GM12878 (cell line): ENCODE results near the gene PPP2R2D. TPM values are rescaled to one million over a fixed set of nuclear protein-coding genes. Genes with fewer than 3 reads are reported as not detected.

ENCODE experiments used
- ATAC-seq: fragments of 200-7000 bp; cut with Tn5 transposase; 3 replicates; pipeline ENCODE4 v1.9.1; 2020; ENCODE audit warnings: mild to moderate bottlenecking, moderate library complexity
- BruUV-seq: library from RNA; stranded (reverse); fragments of 400-500 nt; replicated peaks from 2 replicates; lab custom pipeline; 2021; lab: Mats Ljungman, UMichigan
- CTCF ChIA-PET: fragments of 300-600 bp; sonication (Branson Sonifier 250); formaldehyde crosslinking; extraction: SDS; loops from one replicate; lab custom pipeline; 2021; ENCODE audit warnings: inconsistent platforms; lab: Yijun Ruan, JAX
- POLR2A ChIA-PET: fragments of 350-600 bp; formaldehyde crosslinking; extraction: SDS; loops from one replicate; lab custom pipeline; 2021; ENCODE audit warnings: inconsistent platforms; lab: Charles Lee
- RAD21 ChIA-PET: fragments of 300-600 bp; sonication (Branson Sonifier 250); formaldehyde crosslinking; loops from one replicate; lab custom pipeline; 2023; ENCODE audit warnings: antibody characterized with exemption; ENCODE audit not compliant: unreplicated experiment; lab: Charles Lee
- SMC1A ChIA-PET: fragments of 300-600 bp; sonication (Branson Sonifier 250); formaldehyde crosslinking; loops from one replicate; lab custom pipeline; 2023; ENCODE audit not compliant: unreplicated experiment, uncharacterized antibody; lab: Charles Lee
- DNase-seq: peaks from one replicate; pipeline ENCODE4 v3.0.0-alpha.2; 2011; ENCODE audit warnings: low read depth, low spot score
- FAIRE-seq: peaks from 3 replicates; lab custom pipeline; 2011; peaks lifted over from hg19 to GRCh38; lab: Jason Lieb, UNC
- H2AFZ ChIP-seq: 2 replicates; pipeline ENCODE4 v1.6.0; 2011; ENCODE audit warnings: low read depth, low read length, control low read depth; ENCODE audit not compliant: control insufficient read depth
- H3K27ac ChIP-seq: 2 replicates; pipeline ENCODE4 v1.5.1; 2011; ENCODE audit warnings: control low read depth; ENCODE audit not compliant: control insufficient read depth, insufficient read depth
- H3K27me3 ChIP-seq, 2 experiments: replicated peaks in 1 of 2; 2 replicates each; pipeline versions ENCODE4 v1.6.0 to v1.6.1; 2011; ENCODE audit warnings: low read length in 1 of 2; ENCODE audit not compliant: control insufficient read depth in 2 of 2, insufficient read depth in 2 of 2
- H3K36me3 ChIP-seq, 2 experiments: 2 replicates each; pipeline ENCODE4 v1.5.1; 2011; ENCODE audit warnings: low read length in 1 of 2; ENCODE audit not compliant: control insufficient read depth in 2 of 2, insufficient read depth in 2 of 2
- H3K4me1 ChIP-seq: 2 replicates; pipeline ENCODE4 v1.6.1; 2011; ENCODE audit warnings: mild to moderate bottlenecking, low read length, moderate library complexity, mixed read lengths; ENCODE audit not compliant: control insufficient read depth, insufficient read depth
- H3K4me2 ChIP-seq: 2 replicates; pipeline ENCODE4 v1.6.0; 2011; ENCODE audit warnings: control low read depth; ENCODE audit not compliant: control insufficient read depth, insufficient read depth
- H3K4me3 ChIP-seq: fragments of 200-600 bp; sonication (generic); 2 replicates; pipeline ENCODE4 v1.5.1; 2016
- H3K79me2 ChIP-seq: 2 replicates; pipeline ENCODE4 v1.6.0; 2011; ENCODE audit warnings: low read length; ENCODE audit not compliant: control insufficient read depth, insufficient read depth
- H3K9ac ChIP-seq: 2 replicates; pipeline ENCODE4 v1.8.0; 2011; ENCODE audit warnings: low read length, control low read depth, mixed read lengths; ENCODE audit not compliant: control insufficient read depth, insufficient read depth
- H3K9me3 ChIP-seq: replicated peaks from 3 replicates; pipeline ENCODE4 v1.5.1; 2011; ENCODE audit warnings: mild to moderate bottlenecking, low read length; ENCODE audit not compliant: control insufficient read depth, insufficient read depth
- H4K20me1 ChIP-seq: 2 replicates; pipeline ENCODE4 v1.6.0; 2011; ENCODE audit not compliant: control insufficient read depth, insufficient read depth
- ATF7 ChIP-seq: fragments of 450-650 bp; IDR thresholded peaks from 2 replicates; pipeline ENCODE4 v1.6.1; 2016; ENCODE audit warnings: low read depth, mild to moderate bottlenecking
- BCL11A ChIP-seq: IDR thresholded peaks from 2 replicates; pipeline ENCODE4 v1.6.1; 2011; ENCODE audit warnings: low read depth, low read length
- CHD2 ChIP-seq: IDR thresholded peaks from 2 replicates; pipeline ENCODE4 v1.6.1; 2011; ENCODE audit warnings: low read depth, low read length, improper control_type of control experiment, borderline replicate concordance
- CREM ChIP-seq: IDR thresholded peaks from 2 replicates; pipeline ENCODE4 v1.6.1; 2014; ENCODE audit warnings: antibody characterized with exemption, low read depth
- EGR1 ChIP-seq, 2 experiments: IDR thresholded peaks; 1 replicate in 1 of 2; 2 replicates in 1 of 2; pipeline ENCODE4 v1.6.1; 2011 to 2012; ENCODE audit warnings: low read depth in 2 of 2, low read length in 2 of 2, borderline replicate concordance in 1 of 2, mild to moderate bottlenecking in 1 of 2, moderate library complexity in 1 of 2
- MYB ChIP-seq: fragments of 150-350 bp; IDR thresholded peaks from 2 replicates; pipeline ENCODE4 v1.6.1; 2014; ENCODE audit warnings: mild to moderate bottlenecking, low read depth, low read length, borderline replicate concordance
- NR2F1 ChIP-seq: fragments of 450-650 bp; conservative IDR thresholded peaks from 2 replicates; pipeline ENCODE4 v1.6.1; 2017; ENCODE audit warnings: mild to moderate bottlenecking
- PAX5 ChIP-seq: IDR thresholded peaks from 2 replicates; pipeline ENCODE4 v1.6.1; 2011; ENCODE audit warnings: low read depth, low read length, borderline replicate concordance
- POLR2AphosphoS2 ChIP-seq: IDR thresholded peaks from 2 replicates; pipeline ENCODE4 v1.6.1; 2011; ENCODE audit warnings: low read depth, mild to moderate bottlenecking, low read length, improper control_type of control experiment, moderate library complexity
- RAD21 ChIP-seq: IDR thresholded peaks from 2 replicates; pipeline ENCODE4 v1.6.1; 2011; ENCODE audit warnings: mild to moderate bottlenecking, low read depth, low read length, moderate library complexity; ENCODE audit not compliant: insufficient read depth
- RELA ChIP-seq: fragments of 450-650 bp; IDR thresholded peaks from 2 replicates; pipeline ENCODE4 v1.8.0; 2014; ENCODE audit warnings: borderline replicate concordance; ENCODE audit not compliant: partially characterized antibody
- RFX5 ChIP-seq: IDR thresholded peaks from 2 replicates; pipeline ENCODE4 v1.6.1; 2011; ENCODE audit warnings: low read depth, low read length, improper control_type of control experiment
- SMAD1 ChIP-seq: fragments of 450-650 bp; IDR thresholded peaks from 2 replicates; pipeline ENCODE4 v1.6.1; 2018; ENCODE audit warnings: mild to moderate bottlenecking, low read depth; ENCODE audit not compliant: partially characterized antibody
- SUZ12 ChIP-seq: fragments of 200-600 bp; sonication (generic); IDR thresholded peaks from one replicate; pipeline ENCODE4 v1.6.1; 2018; ENCODE audit warnings: antibody characterized with exemption, mild to moderate bottlenecking; ENCODE audit not compliant: unreplicated experiment
- USF2 ChIP-seq: IDR thresholded peaks from 2 replicates; pipeline ENCODE4 v1.6.1; 2011; ENCODE audit warnings: low read depth, low read length, improper control_type of control experiment, borderline replicate concordance
- ZNF217 ChIP-seq: fragments of 450-650 bp; IDR thresholded peaks from 2 replicates; pipeline ENCODE4 v1.6.1; 2017; ENCODE audit warnings: antibody characterized with exemption, mild to moderate bottlenecking
- WGBS: methylation state at CpG from one replicate; pipeline ENCODE4 v1.1.6; 2016; ENCODE audit warnings: low lambda C conversion rate; ENCODE audit not compliant: insufficient replicate concordance, insufficient coverage; ENCODE audit errors: missing lambda C conversion rate; 5-methylcytosine and 5-hydroxymethylcytosine counted together
- in situ Hi-C: fragments of 300-500 bp; cut with MboI; formaldehyde crosslinking; loops from 9 replicates; pipeline ENCODE4 v1.14.3; 2018; ENCODE audit warnings: mixed read lengths
- intact Hi-C: fragments of 100-400 bp; cut with micrococcal nuclease; formaldehyde crosslinking; loops from one replicate; pipeline ENCODE4 v1.14.2; 2022; ENCODE audit not compliant: unreplicated experiment
- polyA plus RNA-seq, 11 experiments: library from polyadenylated mRNA; depleted of rRNA in 4 of 11; unstranded in 6 of 11; stranded (reverse) in 5 of 11; fragments of >200 nt; fragmentation: Nextera tagmentation in 4 of 11; fragmentation: Illumina TruSeq in 1 of 11; extraction: Ambion mirVana in 4 of 11; extraction: Trizol in 1 of 11; gene quantifications; 1 replicate in 1 of 11; 2 replicates in 10 of 11; pipeline versions ENCODE4 v1.2.1 to v1.2.3, GENCODE V29; 2011 to 2016; ENCODE audit warnings: inconsistent platforms in 2 of 11, missing spikeins in 2 of 11, low read depth in 1 of 11
- total RNA-seq, 4 experiments: library from RNA; depleted of rRNA in 3 of 4; stranded (reverse); fragments of >200 nt in 3 of 4; fragmentation: Illumina TruSeq in 1 of 4; extraction: Trizol in 1 of 4; gene quantifications; 2 replicates each; pipeline versions ENCODE4 v1.2.1 to v1.2.3, GENCODE V29; 2013 to 2021
- TF ChIP-seq, protein P1 (sequence below): fragments of 450-650 bp; formaldehyde crosslinking; IDR thresholded peaks from 2 replicates; pipeline ENCODE4 v1.5.0; 2022; ENCODE audit warnings: mild to moderate bottlenecking, missing genetic modification characterization
- TF ChIP-seq, protein P2 (sequence below): fragments of 450-650 bp; IDR thresholded peaks from 2 replicates; pipeline ENCODE4 v1.6.1; 2016; ENCODE audit warnings: mild to moderate bottlenecking
- TF ChIP-seq, protein P3 (sequence below): IDR thresholded peaks from 2 replicates; pipeline ENCODE4 v1.6.1; 2011; ENCODE audit warnings: borderline replicate concordance, low read depth, mild to moderate bottlenecking, moderate library complexity, low read length; ENCODE audit not compliant: insufficient read depth, poor library complexity, severe bottlenecking

Gene PPP2R2D
- total and polyA plus RNA-seq, 10 of the 15 experiments (the other 5 are each of a cell fraction or from before 2014, with no cell fraction given), result 2.8 to 41.9 (median 21.8) TPM

DNA sequence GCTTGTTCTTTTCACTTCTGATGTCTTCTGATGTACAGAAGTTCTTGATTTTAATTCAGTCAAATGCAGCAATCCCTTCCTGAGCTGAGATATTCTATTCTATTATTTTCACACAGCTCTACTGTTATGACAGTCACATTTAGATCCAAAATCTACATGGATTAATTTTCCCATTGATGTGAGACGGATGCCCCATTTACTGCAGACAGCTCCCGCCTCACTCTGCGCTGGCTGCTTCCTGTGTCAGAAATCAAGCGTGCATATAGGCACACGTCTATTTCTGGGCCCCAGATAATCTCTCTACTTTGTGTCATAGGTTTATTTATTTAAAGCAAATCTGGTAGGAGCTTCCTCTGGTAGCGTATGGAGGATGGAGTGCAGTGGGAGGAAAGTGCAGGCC, 74.2 kb downstream of the PPP2R2D start:
- POLR2A ChIA-PET, result no interaction called here

More for the DNA sequence above, 74.2 kb downstream of the PPP2R2D start:
- no peaks in the 10 kb centered on the region for H3K27me3 ChIP-seq
- no peak overlapping the region for H3K4me3 ChIP-seq
- no peak for FAIRE-seq
- peaks cover 23% of the 10 kb centered on the region for H4K20me1 ChIP-seq
- H3K36me3 ChIP-seq, result peaks cover 8 to 38% of the 10 kb centered on the region in 2 experiments
- intact Hi-C loops, result no loop called here
- no peak overlapping the region for H3K9ac ChIP-seq
- CTCF ChIA-PET, result interaction anchor here (1.5 kb wide), 1 partner anchor 32 kb away, joined by 6 read pairs; no protein-coding TSS in a partner anchor
- no peak overlapping the region for H3K27ac ChIP-seq
- 97% methylated on average over 6 of the region's 6 CpGs for WGBS
- H3K4me1 ChIP-seq, result peaks cover 7% of the 10 kb centered on the region
- H3K4me2 ChIP-seq, result no peak overlapping the region
- peaks cover 79% of the 10 kb centered on the region for H3K79me2 ChIP-seq
- in situ Hi-C loops, result no loop called here
- RAD21 ChIA-PET, result no interaction called here
- no peaks in the 10 kb centered on the region for H3K9me3 ChIP-seq
- DNase-seq, result no peak
- SMC1A ChIA-PET, result interaction anchor here (1.3 kb wide), 1 partner anchor 9 kb away, joined by 3 read pairs; no protein-coding TSS in a partner anchor
- ATAC-seq, result no peak
- TF ChIP-seq CHD2 (no peak), USF2 (no peak), ATF7 (no peak), NR2F1 (no peak), PAX5 (no peak), RELA (no peak), SUZ12 (no peak), SMAD1 (no peak), ZNF217 (no peak), BCL11A (no peak), EGR1 (IDR thresholded peaks at IDR 0.05; ENCODE audit: borderline replicate concordance in 1 of 2, low read depth in 2 of 2, low read length in 2 of 2) (no peak), MYB (no peak), RFX5 (no peak), POLR2AphosphoS2 (no peak), CREM (no peak), RAD21 (no peak)
- TF ChIP-seq, protein P1, sequence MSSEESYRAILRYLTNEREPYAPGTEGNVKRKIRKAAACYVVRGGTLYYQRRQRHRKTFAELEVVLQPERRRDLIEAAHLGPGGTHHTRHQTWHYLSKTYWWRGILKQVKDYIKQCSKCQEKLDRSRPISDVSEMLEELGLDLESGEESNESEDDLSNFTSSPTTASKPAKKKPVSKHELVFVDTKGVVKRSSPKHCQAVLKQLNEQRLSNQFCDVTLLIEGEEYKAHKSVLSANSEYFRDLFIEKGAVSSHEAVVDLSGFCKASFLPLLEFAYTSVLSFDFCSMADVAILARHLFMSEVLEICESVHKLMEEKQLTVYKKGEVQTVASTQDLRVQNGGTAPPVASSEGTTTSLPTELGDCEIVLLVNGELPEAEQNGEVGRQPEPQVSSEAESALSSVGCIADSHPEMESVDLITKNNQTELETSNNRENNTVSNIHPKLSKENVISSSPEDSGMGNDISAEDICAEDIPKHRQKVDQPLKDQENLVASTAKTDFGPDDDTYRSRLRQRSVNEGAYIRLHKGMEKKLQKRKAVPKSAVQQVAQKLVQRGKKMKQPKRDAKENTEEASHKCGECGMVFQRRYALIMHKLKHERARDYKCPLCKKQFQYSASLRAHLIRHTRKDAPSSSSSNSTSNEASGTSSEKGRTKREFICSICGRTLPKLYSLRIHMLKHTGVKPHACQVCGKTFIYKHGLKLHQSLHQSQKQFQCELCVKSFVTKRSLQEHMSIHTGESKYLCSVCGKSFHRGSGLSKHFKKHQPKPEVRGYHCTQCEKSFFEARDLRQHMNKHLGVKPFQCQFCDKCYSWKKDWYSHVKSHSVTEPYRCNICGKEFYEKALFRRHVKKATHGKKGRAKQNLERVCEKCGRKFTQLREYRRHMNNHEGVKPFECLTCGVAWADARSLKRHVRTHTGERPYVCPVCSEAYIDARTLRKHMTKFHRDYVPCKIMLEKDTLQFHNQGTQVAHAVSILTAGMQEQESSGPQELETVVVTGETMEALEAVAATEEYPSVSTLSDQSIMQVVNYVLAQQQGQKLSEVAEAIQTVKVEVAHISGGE (CRISPR knock-in tag), result no peak
- TF ChIP-seq, protein P2, sequence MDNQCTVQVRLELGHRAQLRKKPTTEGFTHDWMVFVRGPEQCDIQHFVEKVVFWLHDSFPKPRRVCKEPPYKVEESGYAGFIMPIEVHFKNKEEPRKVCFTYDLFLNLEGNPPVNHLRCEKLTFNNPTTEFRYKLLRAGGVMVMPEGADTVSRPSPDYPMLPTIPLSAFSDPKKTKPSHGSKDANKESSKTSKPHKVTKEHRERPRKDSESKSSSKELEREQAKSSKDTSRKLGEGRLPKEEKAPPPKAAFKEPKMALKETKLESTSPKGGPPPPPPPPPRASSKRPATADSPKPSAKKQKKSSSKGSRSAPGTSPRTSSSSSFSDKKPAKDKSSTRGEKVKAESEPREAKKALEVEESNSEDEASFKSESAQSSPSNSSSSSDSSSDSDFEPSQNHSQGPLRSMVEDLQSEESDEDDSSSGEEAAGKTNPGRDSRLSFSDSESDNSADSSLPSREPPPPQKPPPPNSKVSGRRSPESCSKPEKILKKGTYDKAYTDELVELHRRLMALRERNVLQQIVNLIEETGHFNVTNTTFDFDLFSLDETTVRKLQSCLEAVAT, result no peak
- TF ChIP-seq, protein P3, sequence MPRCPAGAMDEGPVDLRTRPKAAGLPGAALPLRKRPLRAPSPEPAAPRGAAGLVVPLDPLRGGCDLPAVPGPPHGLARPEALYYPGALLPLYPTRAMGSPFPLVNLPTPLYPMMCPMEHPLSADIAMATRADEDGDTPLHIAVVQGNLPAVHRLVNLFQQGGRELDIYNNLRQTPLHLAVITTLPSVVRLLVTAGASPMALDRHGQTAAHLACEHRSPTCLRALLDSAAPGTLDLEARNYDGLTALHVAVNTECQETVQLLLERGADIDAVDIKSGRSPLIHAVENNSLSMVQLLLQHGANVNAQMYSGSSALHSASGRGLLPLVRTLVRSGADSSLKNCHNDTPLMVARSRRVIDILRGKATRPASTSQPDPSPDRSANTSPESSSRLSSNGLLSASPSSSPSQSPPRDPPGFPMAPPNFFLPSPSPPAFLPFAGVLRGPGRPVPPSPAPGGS, result no peak
- no TSS peak for BruUV-seq
- no peak overlapping the region for H2AFZ ChIP-seq
